Activated CD8-positive, alpha-beta memory T cell treated with anti-CD3 and anti-CD28 coated beads for 36 hours (primary cell): ENCODE results near the gene OR10A3. TPM values are rescaled to one million over a fixed set of nuclear protein-coding genes. Genes with fewer than 3 reads are reported as not detected.

ENCODE experiments used
- CTCF ChIA-PET: fragments of 350-600 bp; sonication (Branson Sonifier 250); formaldehyde crosslinking; loops from one replicate; lab custom pipeline; 2021; ENCODE audit warnings: antibody characterized with exemption; lab: Charles Lee
- POLR2A ChIA-PET: fragments of 350-600 bp; sonication (Branson Sonifier 250); formaldehyde crosslinking; loops from one replicate; lab custom pipeline; 2021; ENCODE audit warnings: antibody characterized with exemption; lab: Charles Lee
- total RNA-seq, 2 experiments: library from RNA; stranded (reverse); gene quantifications; one replicate each; pipeline ENCODE4 v1.2.3, GENCODE V29; 2021

Gene OR10A3
- not detected for total RNA-seq

- ChIA-PET POLR2A (no interaction called here), CTCF (no interaction called here)
Measured at GRCh38 chr11:7941608-7942007, at the start of gene OR10A3. Gene OR10A3 (minus strand): TSS chr11:7941708. CDS start chr11:7939520, 2,188 bp downstream.

DNA sequence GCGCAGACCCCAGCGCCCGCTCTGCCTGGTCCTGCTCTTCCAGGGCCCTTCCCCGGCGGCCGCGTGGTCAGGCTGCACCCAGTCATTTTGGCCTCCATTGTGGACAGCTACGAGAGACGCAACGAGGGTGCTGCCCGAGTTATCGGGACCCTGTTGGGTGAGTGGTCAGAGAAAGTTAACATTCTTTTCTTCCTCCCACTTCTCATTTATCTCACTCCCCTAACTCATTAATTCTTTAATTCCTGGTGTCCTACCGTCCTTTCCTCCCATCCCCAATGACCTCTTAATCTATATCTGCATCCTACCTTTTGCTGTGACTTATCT, 46.0 kb upstream of the OR10A3 start:
- CTCF ChIA-PET = interaction anchor here (1.0 to 2.1 kb wide), 4 partner anchors 9 to 105 kb away, joined by 3 to 29 read pairs (median 4); no protein-coding TSS in a partner anchor
- POLR2A ChIA-PET = interaction anchor here (1.0 kb wide), 1 partner anchor 95 kb away, joined by 4 read pairs; no protein-coding TSS in a partner anchor

- POLR2A ChIA-PET = interaction anchor here (0.5 to 1.0 kb wide), 3 partner anchors 10 to 94 kb away, joined by 3 to 4 read pairs (median 4); no protein-coding TSS in a partner anchor
- CTCF ChIA-PET = interaction anchor here (1.0 to 2.1 kb wide), 5 partner anchors 9 to 105 kb away, joined by 3 to 29 read pairs (median 4); no protein-coding TSS in a partner anchor
Measured at GRCh38 chr11:7986768-7987559, 45.5 kb upstream of the OR10A3 start, which contains the start of gene EIF3F. Gene EIF3F (plus strand): TSS chr11:7987337. CDS start chr11:7987353, 16 bp downstream.

GRCh38 chr11:7983832-7984590, 42.5 kb upstream of the OR10A3 start:
- ChIA-PET POLR2A (no interaction called here), CTCF (interaction anchor here (1.4 kb wide), 1 partner anchor 115 kb away, joined by 4 read pairs; no protein-coding TSS in a partner anchor)

DNA sequence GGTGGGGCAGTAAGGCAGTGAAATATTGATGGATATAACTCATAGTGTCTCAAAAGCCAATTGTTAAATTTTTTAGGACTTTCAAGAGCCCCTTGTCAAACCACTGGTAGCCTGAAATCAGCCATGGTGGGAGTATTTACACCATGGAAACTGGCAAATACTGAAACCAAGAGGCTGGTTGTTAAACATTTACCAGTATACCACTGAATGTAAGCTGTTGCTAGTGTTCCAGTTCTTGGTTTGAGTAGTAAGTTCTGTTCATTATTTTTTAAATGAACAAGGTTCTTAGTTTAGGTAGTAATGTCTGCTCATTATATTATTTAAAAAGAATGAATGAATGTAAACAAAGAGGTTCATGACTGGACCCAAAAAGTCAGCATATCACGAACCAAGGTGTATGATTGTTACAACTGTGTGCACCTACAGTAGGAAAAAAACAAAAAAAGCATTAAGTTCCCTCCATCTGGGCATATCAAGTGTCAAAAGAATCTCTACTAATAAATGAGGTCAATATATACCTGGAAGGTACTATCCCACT, 41.1 kb upstream of the OR10A3 start:
- ChIA-PET POLR2A (no interaction called here), CTCF (no interaction called here)

DNA sequence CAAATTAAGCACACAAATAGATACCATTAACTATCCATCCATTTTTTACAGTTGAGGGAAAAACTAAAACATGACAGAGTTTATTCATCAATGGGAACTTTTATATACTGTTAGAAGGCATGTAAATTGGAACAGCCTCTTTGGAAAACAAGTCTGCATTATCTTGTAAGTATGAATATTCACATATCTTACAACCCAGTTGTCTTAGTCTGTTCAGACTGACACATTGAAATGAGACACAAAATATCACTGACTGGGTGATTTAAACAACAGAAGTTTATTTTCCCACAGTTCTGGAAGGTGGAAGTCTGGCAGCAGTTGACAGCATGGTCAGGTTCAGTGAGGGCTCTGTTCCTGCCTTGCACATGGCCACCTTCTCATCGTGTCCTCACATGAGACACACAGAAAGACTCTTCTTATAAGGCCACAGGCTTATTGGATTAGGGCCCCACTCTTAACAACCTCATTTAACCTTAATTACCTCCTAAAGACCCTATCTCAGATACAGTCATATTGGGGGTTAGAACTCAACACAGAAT, 40.2 kb upstream of the OR10A3 start:
- ChIA-PET POLR2A (no interaction called here), CTCF (no interaction called here)

- CTCF ChIA-PET = no interaction called here
- POLR2A ChIA-PET = interaction anchor here (0.6 kb wide), 1 partner anchor 9 kb away, joined by 4 read pairs; no protein-coding TSS in a partner anchor
Measured at GRCh38 chr11:7977232-7977917, 35.9 kb upstream of the OR10A3 start.

- CTCF ChIA-PET = no interaction called here
- POLR2A ChIA-PET = no interaction called here
Measured at GRCh38 chr11:7974668-7975067, 33.2 kb upstream of the OR10A3 start.

DNA sequence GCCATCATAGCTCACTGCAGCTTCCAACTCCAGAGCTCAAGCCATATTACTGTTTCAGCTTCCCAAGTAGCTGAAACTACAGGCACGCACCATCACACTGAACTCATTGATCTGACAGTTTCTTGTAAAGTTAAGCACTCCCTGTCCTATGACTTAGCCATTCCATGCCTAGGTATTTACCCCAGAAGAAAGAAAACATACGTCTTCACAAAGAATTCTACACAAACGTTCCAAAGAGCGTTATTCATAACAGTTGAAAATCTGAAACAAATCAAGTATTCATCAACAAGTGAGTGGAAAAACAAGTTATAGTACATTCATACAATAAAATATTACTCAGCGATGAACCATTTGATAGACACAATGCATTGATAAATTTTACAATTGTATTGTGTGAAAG, 31.5 kb upstream of the OR10A3 start:
- POLR2A ChIA-PET = no interaction called here
- CTCF ChIA-PET = no interaction called here

GRCh38 chr11:7971846-7972245, 30.3 kb upstream of the OR10A3 start:
- ChIA-PET CTCF (no interaction called here), POLR2A (no interaction called here)

GRCh38 chr11:7969756-7970646, 28.5 kb upstream of the OR10A3 start:
- ChIA-PET CTCF (no interaction called here), POLR2A (no interaction called here)

GRCh38 chr11:7968686-7969085, 27.2 kb upstream of the OR10A3 start:
- ChIA-PET POLR2A (interaction anchor here (0.6 kb wide), 1 partner anchor 18 kb away, joined by 3 read pairs; the partner anchor contains the start of gene EIF3F), CTCF (interaction anchor here (1.1 to 1.6 kb wide), 2 partner anchors 17 to 76 kb away, joined by 3 to 5 read pairs; no protein-coding TSS in a partner anchor)

DNA sequence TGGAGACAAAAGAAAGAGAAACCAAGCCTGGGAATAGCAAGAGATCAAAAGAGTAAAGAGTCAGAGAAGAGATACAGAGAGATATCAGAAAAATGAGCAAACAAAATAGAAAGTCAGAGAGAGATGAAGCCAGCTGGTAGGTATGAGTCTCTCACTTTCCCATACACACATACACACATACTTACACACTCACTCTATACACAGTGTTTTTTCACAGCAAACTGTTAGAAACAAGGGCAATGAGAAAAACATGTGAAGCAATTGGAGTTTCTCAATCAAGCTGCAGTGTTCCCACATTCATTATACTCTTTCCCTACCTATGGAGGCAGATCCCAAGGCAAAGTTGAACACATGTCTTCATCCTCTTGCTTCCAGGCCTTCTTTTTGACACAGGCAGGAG, 26.3 kb upstream of the OR10A3 start:
- CTCF ChIA-PET = interaction anchor here (1.6 kb wide), 1 partner anchor 75 kb away, joined by 5 read pairs; no protein-coding TSS in a partner anchor
- POLR2A ChIA-PET = interaction anchor here (0.6 kb wide), 1 partner anchor 19 kb away, joined by 3 read pairs; the partner anchor contains the start of gene EIF3F

DNA sequence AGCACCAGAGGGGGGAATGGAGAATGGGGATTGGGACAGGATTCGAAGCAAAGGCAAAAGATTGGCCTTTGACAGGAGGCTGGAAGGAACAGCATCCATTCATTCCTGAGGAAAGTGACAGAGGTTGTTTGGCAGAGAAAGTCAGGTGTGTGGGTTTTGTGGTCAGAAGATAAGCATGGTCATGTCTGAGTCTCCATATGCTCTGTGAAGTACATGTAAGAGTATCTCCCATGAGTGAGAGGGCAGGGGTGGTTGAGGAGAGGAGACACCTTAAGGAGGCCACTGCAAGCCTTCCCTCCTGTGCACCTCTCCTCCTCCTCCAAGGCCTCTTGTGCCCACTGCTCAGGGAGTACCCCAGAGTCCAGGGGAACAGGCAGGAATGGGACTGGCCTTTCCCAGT, 25.6 kb upstream of the OR10A3 start:
- ChIA-PET POLR2A (no interaction called here), CTCF (interaction anchor here (1.6 kb wide), 1 partner anchor 74 kb away, joined by 5 read pairs; no protein-coding TSS in a partner anchor)

GRCh38 chr11:7965386-7965785, 23.9 kb upstream of the OR10A3 start, which contains the start of gene NLRP10:
Gene NLRP10 (minus strand): TSS chr11:7965447. CDS start chr11:7963495, 1,952 bp downstream.
- POLR2A ChIA-PET = no interaction called here
- CTCF ChIA-PET = no interaction called here

GRCh38 chr11:7964873-7965272, 23.4 kb upstream of the OR10A3 start:
- POLR2A ChIA-PET = no interaction called here
- CTCF ChIA-PET = no interaction called here

- POLR2A ChIA-PET = no interaction called here
- CTCF ChIA-PET = no interaction called here
Measured at GRCh38 chr11:7964261-7964660, 22.8 kb upstream of the OR10A3 start.

DNA sequence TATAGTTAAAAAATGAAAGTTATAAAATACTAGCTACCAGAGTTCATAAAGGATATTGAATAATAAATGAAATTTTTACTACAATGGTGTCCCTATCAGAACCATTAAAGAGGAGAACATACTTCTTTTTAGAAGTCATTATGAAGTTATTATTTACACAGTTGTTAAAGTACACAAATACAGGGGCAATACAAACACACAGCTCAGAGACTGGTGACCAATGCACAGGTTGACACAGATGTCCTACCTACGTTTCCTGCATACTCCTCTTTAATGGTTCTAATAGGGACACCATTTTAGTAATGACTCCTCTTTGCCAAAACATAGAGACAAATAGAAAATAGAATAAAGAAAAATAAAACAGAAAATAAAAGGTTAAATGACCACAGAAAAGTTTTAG, 13.7 kb upstream of the OR10A3 start:
- ChIA-PET POLR2A (no interaction called here), CTCF (no interaction called here)
